HG03575 (cell line): ENCODE measurements around the gene SYNDIG1.

Source experiments
- ATAC-seq: cut with Tn5 transposase; IDR thresholded peaks from one replicate; pipeline ENCODE4 v1.9.1; 2021; ENCODE audit not compliant: unreplicated experiment, insufficient number of reproducible peaks, low FRiP score; ENCODE audit errors: extremely low read depth

Gene SYNDIG1

GRCh38 chr20:24633521-24633920 is 164.1 kb downstream of the SYNDIG1 start:
- no peak for ATAC-seq

DNA sequence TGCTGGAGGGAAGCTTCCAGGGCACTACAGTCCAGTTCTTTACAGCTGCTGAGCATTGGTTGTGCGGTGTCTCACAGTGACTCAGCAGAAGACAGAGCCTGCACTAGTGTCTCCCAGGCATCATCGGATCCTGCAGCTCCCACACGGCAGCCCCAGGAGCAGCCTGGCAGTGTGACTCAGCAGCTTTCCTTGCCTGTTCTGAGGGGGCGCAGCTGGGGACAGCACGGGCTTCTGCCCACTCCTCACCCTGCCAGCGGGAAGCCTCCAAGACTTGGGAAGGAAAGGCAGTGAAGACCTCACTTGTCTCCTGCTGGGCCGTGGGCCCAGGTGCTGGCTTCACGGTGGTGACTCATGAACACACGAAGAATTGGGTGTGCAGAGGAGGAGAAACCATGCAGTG is 165.4 kb downstream of the SYNDIG1 start:
- no peak for ATAC-seq

GRCh38 chr20:24636626-24637025 is 167.2 kb downstream of the SYNDIG1 start:
- ATAC-seq = no peak

DNA sequence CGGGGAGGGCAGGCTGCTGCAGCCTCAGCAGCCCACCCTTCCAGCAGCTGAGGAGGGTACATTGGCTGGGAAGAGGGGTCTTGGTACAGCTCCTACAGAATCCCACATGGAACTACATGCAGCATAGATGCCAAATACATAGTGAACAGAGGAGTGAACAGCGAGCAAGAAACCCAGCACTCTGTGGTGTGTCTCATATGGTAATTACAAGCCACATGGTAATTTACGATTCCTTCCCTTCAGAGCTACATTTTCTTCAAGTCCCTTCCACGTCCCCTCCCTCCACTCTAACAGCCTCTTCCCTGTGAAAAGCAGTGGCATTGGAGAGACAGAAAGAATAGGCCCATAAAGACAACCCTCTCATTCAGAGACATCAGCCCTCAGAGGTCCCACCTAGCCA is 167.7 kb downstream of the SYNDIG1 start:
- no peak for ATAC-seq

- no peak for ATAC-seq
Observed at GRCh38 chr20:24637941-24638340, 168.5 kb downstream of the SYNDIG1 start.

- no peak for ATAC-seq
Observed at GRCh38 chr20:24638591-24639548, 169.4 kb downstream of the SYNDIG1 start.

GRCh38 chr20:24640276-24640675 is 170.8 kb downstream of the SYNDIG1 start:
- ATAC-seq = no peak

DNA sequence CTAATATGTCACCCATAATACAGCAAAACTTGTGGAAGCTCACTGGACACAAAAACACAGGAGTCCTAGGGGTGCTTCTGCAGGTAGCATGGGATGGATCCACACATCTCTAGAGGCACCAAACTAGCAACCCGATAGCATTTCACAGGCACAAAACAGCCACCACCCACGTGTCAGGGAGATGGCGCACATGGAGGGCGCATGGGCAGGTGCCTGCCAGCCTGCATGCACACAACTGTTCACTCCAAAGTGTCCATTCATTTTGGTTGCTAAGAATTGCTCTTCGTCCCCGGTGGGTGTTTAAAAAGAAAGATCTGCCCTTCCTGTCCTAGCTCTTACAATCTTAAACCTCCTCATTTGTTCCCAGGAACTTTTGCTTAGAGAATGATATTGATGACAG is 171.3 kb downstream of the SYNDIG1 start:
- no peak for ATAC-seq

- ATAC-seq = no peak
Observed at GRCh38 chr20:24643731-24644626, 174.6 kb downstream of the SYNDIG1 start.

DNA sequence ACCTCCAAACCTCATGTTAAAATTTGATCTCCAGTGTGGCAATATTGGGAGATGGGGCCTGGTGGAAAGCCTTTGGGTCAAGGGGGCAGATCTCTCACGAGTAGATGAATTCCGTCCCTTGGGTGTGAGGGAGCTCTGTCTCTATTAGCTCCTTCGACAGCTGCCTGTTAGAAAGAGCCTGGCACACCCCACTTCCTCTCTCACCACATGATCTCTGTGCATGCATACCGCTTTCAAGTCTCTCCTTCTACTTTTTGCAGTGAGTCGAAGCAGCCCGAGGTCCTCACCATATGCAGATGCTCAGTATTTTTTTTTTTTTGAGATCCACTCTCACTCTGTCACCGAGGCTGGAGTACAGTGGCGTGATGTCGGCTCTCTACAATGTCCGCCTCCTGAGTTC is 176.9 kb downstream of the SYNDIG1 start:
- no peak for ATAC-seq

DNA sequence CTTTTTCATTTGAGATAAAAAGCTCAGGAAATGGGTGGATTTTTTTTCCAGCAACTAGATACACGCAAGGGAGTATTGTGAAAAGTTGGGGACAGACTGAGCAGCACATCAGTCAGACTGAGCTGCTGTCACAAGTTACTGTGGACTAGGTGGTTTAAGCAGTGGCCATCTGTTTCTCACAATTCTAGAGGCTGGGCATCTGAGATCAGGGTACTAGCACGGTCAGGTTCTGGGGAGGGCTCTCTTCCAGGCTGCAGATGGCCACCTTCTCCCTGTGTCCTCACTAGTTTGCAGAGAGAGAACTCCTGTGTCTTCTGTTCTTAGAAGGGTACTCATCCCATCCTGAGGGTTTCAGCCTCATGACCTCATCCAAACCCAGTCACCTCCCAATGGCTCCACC is 178.3 kb downstream of the SYNDIG1 start:
- no peak for ATAC-seq

- no peak for ATAC-seq
Observed at GRCh38 chr20:24648481-24648880, 179.1 kb downstream of the SYNDIG1 start.

- ATAC-seq = no peak
Observed at GRCh38 chr20:24648919-24649318, 179.5 kb downstream of the SYNDIG1 start.

DNA sequence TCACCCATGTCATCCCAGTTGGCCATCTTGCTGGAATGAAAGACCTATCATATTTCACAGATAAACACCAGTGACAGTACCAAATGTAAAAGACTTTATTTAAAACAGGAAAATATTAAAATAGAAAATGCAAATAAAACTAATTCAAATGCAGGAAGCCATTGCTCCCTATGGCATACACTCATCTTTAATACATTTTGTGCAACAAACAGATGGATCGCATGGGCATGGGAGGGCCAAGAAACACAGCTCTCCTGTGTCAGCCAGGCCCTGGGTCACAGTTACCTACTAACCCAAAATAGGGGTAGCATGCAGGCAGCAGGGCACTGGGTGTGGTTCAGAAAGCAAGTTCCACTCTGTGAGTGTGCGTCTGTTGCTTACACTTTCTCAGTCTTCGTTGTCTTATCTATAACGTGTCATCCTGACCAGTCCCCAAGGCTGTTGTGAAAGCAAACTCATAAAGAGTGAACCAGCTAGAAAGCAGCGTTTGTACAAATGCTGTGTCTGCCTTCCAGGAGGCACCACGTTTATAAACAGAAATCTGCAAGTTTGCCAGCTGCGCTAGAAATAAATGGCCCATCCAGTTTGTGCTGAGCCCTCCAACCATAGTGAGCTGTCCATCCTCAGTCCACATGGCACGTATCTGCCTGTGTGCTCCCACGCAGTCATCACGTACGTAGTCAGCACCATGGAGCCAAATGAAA is 180.5 kb downstream of the SYNDIG1 start:
- no peak for ATAC-seq

DNA sequence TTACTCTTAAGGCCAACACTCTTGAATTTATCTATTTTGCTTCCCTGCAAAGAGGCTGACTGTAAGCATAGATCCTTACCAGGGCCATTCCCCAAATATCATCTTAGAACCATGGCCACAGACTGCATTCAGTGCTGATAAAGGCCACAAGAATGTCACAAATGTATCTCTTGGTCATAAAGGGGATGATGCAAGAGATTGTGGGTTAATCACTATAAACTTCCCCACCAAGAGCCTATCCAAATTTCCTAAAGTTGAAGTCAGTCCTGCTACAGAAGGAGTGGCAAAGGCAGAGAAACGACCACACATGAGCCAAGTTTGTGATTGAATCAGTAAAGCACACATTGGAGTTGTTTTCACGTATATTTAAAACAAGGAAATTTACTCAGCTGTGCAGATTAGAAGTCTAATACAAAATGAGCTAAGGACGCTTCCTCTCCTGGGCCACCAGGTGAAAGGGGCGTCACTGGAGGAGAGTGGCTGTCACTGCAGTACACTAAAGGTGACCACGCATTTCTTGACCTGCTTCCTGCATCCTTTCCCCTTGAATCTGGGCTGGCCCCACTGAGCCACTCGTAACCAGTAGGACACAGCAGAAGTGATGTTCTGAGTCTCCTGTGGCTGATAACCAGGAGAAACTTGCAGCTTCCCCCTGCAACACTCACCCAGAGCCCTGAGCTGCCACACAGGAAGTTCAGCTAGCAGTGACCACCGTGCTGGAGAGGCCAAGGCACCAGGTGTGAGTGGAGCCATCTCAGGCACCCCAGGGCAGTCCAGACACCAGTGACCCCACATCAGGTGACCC is 181.9 kb downstream of the SYNDIG1 start:
- ATAC-seq = no peak

DNA sequence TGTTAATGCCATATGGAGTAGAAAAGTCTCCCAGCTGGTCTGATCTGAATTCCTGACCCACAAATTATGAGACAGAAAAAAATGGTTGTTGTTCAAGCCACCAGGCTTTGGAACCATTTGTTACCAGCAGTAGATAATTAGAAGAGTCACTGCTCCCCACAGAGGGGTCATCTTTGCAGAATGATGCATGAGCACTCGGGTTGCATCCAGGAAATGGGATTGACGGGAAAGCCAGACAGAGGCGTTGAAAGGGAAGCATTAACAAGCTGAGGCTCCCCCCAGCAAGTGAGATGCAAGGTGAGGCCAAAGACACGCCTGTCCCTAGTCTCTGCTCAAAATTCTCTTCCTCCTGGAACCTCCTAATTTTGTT is 182.5 kb downstream of the SYNDIG1 start:
- ATAC-seq = no peak

DNA sequence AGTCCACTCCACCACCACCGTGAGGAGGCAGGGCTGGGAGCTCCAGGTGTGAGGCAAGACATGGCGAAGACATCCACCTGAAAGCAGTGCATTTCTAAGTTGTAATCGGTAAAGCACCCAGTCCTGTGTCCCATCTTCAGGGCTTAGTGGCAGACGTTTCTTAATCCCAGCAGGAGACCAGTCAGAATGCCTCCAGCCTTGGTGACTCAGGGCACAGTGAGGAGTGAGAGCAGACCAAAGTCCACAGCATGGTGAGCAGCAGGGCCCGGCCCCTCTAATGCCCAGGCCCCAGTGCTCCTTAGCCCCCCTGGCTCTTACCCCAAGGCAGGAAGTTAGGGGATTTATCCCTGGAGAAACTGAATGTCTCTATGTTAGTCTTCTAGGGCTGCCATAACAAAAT is 183.9 kb downstream of the SYNDIG1 start:
- ATAC-seq = no peak

- ATAC-seq = no peak
Observed at GRCh38 chr20:24654425-24654824, 185.0 kb downstream of the SYNDIG1 start.

DNA sequence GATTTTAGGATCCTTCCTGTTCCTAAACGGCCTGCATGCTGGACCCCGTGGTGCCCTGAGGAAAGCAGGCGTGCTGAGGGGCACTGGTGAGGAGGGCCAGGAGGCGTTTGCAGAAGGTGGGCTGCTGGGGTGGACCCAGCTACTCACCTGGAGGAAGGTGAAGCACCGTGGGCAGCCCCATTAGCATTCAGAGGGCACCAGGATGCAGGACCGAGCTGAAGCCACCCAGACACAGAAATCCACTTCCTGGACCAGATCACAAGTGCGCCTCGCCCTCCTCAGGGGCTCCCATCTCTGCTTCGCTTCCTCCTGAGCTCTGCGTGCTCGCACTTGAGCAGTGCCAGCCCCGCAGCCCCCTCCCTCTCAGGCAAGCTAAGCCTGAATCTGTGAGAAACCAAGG is 187.0 kb downstream of the SYNDIG1 start:
- no peak for ATAC-seq
